HG03565 (cell line): ENCODE results near the gene CAMK1D.

ENCODE experiments used
- ATAC-seq: cut with Tn5 transposase; IDR thresholded peaks from one replicate; pipeline ENCODE4 v1.9.1; 2021; ENCODE audit warnings: mild to moderate bottlenecking, moderate library complexity; ENCODE audit not compliant: unreplicated experiment

Gene CAMK1D

DNA sequence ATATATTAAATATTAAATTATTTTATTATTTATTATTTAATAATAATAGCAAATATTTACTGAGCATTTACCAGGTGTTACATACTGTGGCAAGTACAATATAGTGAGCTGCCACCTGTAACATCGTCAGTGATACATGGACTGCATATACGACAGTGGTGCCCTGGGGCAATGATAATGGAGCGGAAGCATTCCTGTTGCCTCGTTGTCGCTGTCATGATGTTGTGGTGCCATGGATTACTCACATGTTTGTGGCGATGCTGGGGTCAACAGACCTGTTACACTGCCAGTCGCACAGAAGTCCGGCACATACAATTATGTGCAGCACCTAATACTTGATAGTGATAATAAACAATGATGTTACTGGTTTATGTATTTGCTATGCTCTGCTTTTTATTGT lies 20.6 kb downstream of the CAMK1D start:
- no peak for ATAC-seq

- ATAC-seq, result no peak
Measured at GRCh38 chr10:12372846-12373245, 23.5 kb downstream of the CAMK1D start.

DNA sequence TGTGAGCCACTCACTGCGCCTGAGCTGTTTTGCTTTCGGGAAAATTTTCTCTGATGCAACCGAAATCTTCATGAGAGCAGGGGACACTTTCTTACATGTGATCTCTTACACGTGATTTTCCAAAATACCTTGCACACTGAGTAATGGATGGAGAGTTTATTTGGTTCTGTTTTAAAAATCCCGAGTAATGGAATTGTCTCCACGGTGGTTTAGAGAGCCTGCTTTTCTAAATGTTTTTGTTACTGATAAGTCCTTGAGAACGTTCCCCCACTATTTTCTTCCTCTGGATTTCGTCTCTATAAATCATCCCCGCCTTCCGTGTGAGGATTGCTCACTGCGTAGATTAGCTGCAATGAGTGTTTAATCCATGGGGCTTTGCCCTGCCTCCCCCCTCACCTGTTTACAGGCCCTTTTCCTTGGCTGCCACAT lies 25.7 kb downstream of the CAMK1D start:
- ATAC-seq, result no peak

DNA sequence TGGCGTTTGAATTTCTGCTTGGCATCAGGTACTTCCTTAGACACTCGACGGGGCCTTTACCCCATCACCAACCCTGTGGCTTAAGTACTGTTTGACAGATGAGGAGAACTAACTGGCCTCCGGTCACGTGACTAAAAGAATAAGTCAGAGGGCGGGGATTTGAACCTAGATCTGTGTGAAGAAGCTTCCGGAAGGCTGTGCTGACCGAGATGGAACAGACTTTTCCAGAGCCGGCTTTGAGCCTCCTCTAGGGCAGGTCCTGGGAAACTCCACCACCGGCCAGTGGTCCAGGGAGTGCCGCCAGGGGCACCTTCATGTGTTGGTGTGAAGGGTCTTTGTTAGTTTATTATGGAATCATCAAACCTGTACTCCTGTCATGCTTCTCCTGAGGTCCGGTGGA lies 26.9 kb downstream of the CAMK1D start:
- ATAC-seq, result no peak

- ATAC-seq, result no peak
Measured at GRCh38 chr10:12377658-12378290, 28.4 kb downstream of the CAMK1D start.

DNA sequence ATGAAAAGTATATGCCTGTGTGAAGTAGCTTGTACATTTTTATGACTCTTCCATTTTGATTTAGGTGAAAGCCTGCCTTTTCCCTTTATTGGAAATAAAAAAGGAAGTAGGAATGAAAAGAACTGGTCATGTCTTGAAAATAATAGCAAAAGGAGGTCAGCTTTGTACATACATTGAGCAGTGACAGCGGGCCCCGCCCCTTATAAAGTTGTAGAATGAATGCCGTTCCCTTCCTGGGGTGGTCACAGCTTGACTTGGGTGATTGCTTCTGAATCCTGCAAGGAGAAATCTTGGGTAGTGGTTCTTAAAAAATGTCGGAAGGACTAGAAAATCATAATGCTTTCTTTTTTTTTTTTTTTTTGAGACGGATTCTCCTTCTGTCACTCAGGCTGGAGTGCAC lies 31.7 kb downstream of the CAMK1D start:
- ATAC-seq, result no peak

- no peak for ATAC-seq
Measured at GRCh38 chr10:12381536-12382156, 32.3 kb downstream of the CAMK1D start.

GRCh38 chr10:12382157-12382548 lies 32.8 kb downstream of the CAMK1D start:
- no peak for ATAC-seq

GRCh38 chr10:12382956-12383531 lies 33.7 kb downstream of the CAMK1D start:
- ATAC-seq, result no peak

- ATAC-seq, result no peak
Measured at GRCh38 chr10:12384906-12385305, 35.6 kb downstream of the CAMK1D start.

GRCh38 chr10:12387561-12388210 lies 38.3 kb downstream of the CAMK1D start:
- no peak for ATAC-seq

GRCh38 chr10:12388671-12389070 lies 39.3 kb downstream of the CAMK1D start:
- no peak for ATAC-seq

DNA sequence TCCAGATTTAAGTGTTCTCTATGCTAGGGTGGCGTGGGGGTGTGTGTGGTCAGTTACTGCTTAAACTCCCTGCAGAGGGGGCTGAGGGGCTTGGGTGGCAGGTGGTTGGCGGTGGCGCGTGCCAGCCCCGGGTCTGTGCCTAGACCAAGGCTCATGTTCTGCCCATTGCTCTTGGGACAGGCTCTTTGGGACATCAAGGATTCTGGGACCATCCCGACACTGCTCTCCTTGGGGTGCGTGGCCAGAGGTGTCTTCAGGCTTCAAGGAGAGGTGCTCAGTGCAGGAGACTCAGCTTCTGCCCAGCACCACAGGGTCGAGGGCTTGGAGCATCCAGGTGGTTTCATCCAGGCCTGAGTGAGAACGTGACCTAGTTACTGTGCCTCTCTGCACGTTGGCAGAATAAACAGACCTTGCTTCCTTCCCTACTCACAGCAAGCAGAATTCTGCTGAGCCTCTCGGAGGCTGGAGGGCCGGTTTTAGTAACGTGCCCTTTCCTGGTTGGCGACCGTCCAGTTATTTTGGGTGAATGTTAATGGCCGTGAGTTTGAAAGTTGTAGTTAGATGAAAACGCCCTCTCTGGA lies 39.9 kb downstream of the CAMK1D start:
- no peak for ATAC-seq

GRCh38 chr10:12390733-12391132 lies 41.4 kb downstream of the CAMK1D start:
- no peak for ATAC-seq

- ATAC-seq, result no peak
Measured at GRCh38 chr10:12391206-12391605, 41.9 kb downstream of the CAMK1D start.

DNA sequence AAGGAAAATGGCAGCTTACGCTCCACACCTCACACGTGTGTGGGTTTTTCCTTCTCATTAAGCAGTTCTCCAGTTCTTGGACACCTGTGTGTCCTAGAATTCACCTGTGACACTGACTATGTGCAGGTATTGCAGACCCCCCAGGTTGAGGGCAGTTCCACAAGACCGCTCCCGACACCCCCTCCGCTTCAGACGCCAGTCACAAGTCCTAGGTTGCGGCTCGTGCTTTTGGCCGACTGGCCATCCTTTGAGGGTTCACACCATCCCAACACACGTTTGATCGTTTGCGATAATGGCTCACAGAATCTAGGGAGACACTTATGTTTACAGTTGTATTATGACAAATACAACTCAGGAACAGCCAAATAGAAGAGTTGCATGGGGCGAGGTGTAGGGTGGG lies 44.5 kb downstream of the CAMK1D start:
- ATAC-seq, result no peak

DNA sequence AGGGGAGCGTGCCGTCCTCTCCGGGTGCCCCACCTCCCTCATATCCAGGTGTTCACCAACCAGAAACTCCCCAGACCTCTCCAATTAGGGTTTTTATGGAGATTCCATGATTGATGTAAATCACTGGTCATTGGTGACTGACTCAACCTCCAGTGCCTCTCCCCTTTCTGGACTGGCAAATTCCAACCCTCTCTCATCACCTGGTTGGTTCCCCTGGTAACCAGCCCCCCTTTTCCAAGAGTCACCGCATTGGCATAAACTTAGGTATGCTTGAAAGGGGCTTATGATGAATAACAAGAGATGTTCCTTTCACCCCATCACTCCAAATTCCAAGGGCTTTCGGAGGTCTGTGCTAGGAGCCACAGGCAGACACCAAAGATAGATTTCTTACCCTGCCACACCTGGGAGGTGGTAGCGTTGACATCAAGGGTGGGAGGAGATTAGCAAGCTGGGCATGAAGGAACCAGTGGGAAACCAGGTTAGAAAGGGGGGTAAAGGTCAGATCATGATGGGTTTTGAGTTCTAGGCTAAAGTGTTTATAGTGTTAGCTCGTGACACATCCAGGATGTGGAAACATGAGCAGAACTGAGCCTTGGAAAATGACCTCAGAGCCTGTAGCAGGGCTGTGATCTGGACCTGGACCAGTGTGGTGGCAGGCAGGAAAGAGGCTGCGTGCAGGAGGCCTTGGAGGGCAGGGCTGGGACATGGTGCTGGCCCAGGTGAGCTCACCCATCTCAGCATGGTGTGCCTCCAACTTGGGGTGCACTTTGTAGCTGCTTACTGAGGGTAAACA lies 45.1 kb downstream of the CAMK1D start:
- no peak for ATAC-seq

DNA sequence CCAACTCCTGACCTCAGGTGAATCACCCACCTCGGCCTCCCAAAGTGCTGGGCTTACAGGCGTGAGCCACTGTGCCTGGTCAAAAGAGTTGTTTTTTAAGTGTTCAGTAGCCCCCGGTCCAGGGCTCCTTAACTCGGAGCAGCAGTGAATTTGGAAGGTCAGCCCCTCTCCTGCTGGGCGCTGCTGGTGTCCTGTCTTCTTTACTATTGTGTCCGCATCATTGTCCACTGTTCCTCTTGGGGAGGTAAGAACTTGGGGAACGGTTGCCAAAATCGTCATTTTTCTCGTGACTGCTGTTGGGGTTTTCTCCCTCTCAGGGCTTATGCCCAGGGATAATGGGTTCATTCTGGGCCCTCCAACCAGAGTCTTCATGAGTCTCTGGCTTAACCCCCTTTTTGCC lies 46.7 kb downstream of the CAMK1D start:
- ATAC-seq, result no peak

DNA sequence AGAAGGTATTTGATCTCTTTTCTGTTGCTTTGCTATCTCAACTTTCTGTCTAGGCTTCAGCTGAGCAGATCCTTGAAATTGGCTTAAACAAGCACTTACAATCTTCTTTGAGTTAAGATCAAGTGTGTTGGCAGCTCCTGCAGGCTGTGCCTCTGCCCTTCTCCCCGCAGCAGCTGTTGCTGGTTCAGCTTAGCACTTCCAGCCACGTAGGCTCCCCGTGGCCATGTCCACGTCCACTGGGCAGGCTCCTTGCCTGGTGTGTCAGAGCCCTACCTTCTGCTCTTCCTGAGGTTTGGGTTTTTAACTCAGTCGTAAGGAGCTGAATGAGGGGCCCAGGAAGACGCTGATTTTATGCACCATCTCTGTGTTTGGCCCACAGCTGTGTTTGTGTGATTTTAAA lies 47.2 kb downstream of the CAMK1D start:
- no peak for ATAC-seq

DNA sequence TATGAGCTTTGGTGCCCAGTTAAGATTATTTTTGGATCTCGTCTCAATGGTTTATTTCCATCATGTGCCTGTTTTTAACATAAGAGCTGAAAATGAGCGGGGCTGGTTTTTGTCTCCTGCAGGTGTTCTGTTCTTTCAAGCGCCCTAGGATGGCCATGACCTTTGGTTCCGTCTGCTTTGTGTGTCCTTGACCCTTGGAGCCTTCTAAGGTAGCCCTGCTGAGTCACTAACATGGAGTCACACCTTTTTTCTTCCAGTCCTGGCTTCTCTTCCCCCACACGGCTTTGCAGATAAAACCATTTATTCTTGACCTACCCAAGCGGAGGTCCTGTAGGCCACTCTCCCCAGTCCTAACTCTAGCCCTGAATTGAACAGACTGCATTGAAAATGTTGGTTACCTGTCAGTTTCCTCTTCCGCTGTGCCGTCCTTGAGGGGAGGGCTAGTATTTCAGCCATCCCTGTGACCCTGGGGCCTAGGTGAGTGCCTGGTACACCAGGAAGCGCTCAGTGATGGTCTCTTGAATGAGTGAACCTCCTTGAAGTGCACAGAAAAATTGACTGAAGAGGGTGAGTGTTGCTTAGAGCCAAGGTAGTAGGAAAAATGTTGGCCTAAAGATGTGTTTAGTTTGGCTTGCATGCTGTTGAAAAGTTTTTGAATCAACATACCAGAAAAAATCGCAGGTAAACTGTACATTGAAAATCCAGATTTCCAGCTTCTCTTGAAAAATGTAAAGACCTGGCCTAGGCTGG lies 48.0 kb downstream of the CAMK1D start:
- no peak for ATAC-seq
